GM21723 (cell line): ENCODE measurements around the gene TMEM18.
"Not testable (repeated sequence)": the region's sequence is repeated elsewhere in the genome, so short reads cannot be mapped to it uniquely, and the experiment has no call there.

Source experiments
- ATAC-seq: cut with Tn5 transposase; IDR thresholded peaks from one replicate; pipeline ENCODE4 v1.9.1; 2021; ENCODE audit warnings: mild to moderate bottlenecking, moderate library complexity; ENCODE audit not compliant: unreplicated experiment

The TMEM18 gene

GRCh38 chr2:677056-677958 is at the start of gene TMEM18:
Gene TMEM18, minus strand, starts transcription at chr2:677406. Its CDS starts 61 bp downstream, at chr2:677345.
- peak; percentile 60 for ATAC-seq

DNA sequence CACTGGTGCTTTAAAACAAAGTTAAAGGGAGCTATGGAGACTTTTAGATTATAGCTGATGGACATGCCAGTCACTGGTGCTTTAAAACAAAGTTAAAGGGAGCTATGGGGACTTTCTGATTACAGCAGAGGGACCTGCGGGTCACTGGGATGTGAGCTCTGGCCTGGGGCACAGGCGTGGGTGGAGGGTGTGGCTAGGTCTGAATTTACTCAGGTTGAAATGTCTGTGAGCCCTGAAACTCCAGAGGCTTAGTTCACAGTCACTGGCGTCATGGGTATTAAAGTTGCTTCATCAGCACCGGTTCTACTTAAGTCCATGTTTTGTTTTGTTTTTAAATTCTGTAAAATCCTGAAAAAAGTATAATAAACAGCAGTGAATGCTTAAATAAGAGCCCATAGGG is 49.0 kb upstream of the TMEM18 start:
- peak; percentile 89 for ATAC-seq

- ATAC-seq = no peak
Observed at GRCh38 chr2:725468-725867, 48.3 kb upstream of the TMEM18 start.

DNA sequence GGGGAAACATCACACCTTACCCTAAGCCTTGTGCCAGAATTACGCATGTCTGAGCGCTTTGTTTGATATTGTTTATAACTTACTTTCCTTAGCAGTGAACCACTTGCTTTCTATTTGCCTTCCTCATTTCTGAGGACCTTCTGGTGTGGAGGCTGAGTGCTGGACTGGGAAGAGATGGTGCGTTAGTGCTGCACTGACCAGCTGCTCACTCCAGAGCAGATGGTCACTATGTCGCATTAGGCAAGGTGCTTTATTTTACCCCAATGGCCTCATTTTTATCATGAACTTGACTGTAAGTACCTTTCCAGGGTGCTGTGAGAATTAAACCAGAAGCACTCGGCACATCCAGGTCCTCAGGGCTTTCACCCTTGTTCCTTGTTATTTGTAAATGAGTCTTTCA is 46.6 kb upstream of the TMEM18 start:
- no peak for ATAC-seq

- ATAC-seq = no peak
Observed at GRCh38 chr2:720842-721241, 43.6 kb upstream of the TMEM18 start.

DNA sequence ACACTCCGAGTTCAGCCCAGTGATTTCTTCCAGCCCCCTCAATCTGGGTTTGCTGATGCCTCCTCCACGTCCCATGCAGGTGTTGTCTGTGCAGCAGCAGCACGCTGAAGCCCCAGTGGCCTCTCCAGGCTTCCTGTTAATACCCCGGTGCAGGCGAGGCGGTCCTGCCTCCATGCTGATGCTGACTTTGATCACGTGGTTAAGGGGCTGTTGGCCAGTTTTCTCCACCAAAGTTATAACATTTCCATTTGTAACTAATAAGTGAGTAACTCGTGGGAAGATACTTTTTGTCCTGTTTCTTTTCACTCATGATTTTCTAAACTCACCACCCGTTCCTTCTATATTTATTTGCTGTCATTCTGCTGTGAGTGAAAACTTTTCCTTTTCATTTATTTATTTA is 42.5 kb upstream of the TMEM18 start:
- no peak for ATAC-seq

DNA sequence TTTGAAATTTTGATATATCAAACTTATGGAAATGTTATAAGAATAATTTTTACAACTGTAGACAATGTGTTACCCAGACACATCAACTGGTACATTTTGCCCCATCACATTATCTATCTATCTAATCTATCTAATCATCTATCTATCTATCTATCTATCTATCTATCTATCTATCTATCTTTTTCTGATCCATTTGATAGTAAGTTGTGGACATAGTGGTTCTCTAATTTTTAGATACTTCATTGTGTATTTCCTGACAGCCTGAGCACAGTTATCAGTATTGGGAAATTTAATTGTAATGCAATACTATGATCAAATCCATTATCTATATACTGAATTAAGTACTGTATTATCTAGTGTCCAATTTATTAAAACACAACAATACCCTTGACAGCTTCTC is 42.0 kb upstream of the TMEM18 start:
- no peak for ATAC-seq

DNA sequence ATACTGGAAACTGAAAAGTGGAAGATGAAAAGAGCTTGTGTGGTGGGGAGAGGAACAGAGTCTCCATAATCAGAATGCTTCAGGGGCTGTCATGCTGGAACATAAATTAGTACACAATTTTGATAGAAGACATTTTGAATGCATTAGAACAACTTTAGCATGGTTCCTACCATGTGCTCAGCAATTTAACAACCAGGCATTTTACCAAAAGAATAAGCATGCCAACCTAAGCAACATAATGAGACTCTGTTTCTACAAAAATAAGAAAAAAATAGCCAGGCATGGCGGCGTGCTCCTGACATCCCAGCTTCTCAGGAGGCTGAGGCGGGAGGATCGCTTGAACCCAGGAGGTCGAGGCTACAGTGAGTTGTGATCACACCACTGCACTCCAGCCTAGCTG is 40.5 kb upstream of the TMEM18 start:
- ATAC-seq = no peak

- no peak for ATAC-seq
Observed at GRCh38 chr2:715854-716560, 38.8 kb upstream of the TMEM18 start.

GRCh38 chr2:715038-715437 is 37.8 kb upstream of the TMEM18 start:
- ATAC-seq = no peak

GRCh38 chr2:714005-714741 is 37.0 kb upstream of the TMEM18 start:
- ATAC-seq = peak; percentile 91

- no peak for ATAC-seq
Observed at GRCh38 chr2:710867-711665, 33.9 kb upstream of the TMEM18 start.

DNA sequence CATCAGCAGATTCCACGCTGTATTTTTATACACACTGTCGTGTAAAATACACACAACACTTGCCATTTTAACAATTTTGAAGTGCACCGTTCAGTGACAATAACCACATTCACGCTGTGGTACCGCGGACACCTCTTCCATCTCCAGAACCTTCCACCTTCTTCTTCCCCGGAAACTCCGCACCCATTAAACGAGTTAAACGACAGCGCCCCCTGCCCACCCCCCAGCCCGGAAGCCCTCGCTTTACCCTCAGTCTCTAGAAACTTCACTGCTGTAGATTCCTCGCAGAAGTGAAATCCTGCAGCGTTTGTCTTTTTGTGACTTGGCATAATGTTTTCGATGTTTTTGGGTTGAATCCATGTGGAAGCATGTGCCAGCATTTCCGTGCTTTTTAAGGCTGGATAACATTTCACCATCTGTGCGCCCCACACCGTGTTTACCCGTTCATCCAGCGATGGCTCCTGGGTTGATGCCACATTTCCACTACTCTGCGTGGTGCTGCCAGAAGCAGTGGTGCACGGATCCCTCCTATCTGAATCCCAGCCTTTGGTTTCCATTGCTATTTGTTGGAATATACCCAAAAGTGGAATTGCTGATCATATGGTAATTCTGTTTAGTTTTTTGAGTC is 32.0 kb upstream of the TMEM18 start:
- ATAC-seq = no peak

- ATAC-seq = no peak
Observed at GRCh38 chr2:708667-709066, 31.5 kb upstream of the TMEM18 start.

GRCh38 chr2:705971-706511 is 28.8 kb upstream of the TMEM18 start:
- ATAC-seq = peak; percentile 92

DNA sequence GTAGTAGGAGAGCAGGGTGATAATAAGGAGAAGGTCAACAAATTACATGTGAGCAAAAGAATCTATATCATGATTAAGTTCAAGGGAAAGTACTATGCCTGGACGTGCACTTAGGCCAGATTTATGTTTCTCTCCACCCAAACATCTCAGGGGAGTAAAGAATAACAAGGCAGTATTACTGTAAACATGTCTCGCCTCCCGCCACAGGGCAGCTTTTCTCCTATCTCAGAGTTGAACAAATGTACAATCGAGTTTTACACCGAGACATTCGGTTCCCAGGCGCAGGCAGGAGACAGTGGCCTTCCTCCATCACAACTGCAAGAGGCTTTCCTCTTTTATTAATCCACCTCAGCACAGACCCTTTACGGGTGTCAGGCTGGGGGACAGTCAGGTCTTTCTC is 25.6 kb upstream of the TMEM18 start:
- ATAC-seq = not testable (repeated sequence)

GRCh38 chr2:696999-697627 is 19.9 kb upstream of the TMEM18 start:
- ATAC-seq = no peak

DNA sequence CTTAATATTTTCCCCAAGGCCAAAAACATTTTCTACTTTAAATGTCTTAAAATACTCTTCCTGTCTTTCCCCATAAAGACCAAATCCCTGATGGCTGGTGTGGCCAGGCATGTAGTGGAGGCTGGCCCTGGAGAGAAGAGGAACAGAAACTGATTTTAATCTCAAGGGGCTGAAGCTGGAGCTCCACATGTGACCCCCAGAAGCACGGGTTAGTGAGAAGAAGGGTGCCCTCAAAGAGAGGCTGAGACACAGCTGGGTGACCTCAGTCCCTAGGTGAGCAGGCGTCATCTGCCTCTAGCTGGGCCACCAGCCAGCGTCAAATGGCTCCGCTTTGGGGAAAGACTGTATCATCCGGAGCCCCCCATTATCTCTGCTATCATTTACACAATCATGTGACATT is 19.3 kb upstream of the TMEM18 start:
- peak; percentile 99 for ATAC-seq

GRCh38 chr2:694906-695510 is 17.8 kb upstream of the TMEM18 start:
- ATAC-seq = no peak
